GM19328 (cell line): Measurements from ENCODE around the gene GATAD2B.

ENCODE experiments used
- ATAC-seq: cut with Tn5 transposase; IDR thresholded peaks from one replicate; pipeline ENCODE4 v1.9.1; 2021; ENCODE audit warnings: mild to moderate bottlenecking, moderate library complexity; ENCODE audit not compliant: unreplicated experiment

The GATAD2B gene

GRCh38 chr1:153922972-153923925, at the start of gene GATAD2B:
TSS of gene GATAD2B (minus strand) at chr1:153922972. CDS start at chr1:153828347, 94,625 bp downstream.
- peak; percentile 95 for ATAC-seq

- no peak for ATAC-seq
Measured at GRCh38 chr1:153970346-153970745, 47.6 kb upstream of the GATAD2B start.

- no peak for ATAC-seq
Measured at GRCh38 chr1:153968972-153969371, 46.2 kb upstream of the GATAD2B start.

- ATAC-seq = no peak
Measured at GRCh38 chr1:153968408-153968807, 45.6 kb upstream of the GATAD2B start.

- ATAC-seq = no peak
Measured at GRCh38 chr1:153968000-153968363, 45.2 kb upstream of the GATAD2B start.

GRCh38 chr1:153967107-153967999, 44.6 kb upstream of the GATAD2B start, which contains the start of gene CREB3L4:
TSS of gene CREB3L4 (plus strand) at chr1:153967902. CDS start at chr1:153968526, 624 bp downstream.
- ATAC-seq = peak; percentile 52

GRCh38 chr1:153963850-153964331, 41.1 kb upstream of the GATAD2B start:
- ATAC-seq = no peak

GRCh38 chr1:153963030-153963849, 40.5 kb upstream of the GATAD2B start, which contains the start of gene SLC39A1:
TSS of gene SLC39A1 (minus strand) at chr1:153963537. CDS start at chr1:153962715, 822 bp downstream.
- ATAC-seq = peak; percentile 37

GRCh38 chr1:153962088-153963029, 39.6 kb upstream of the GATAD2B start:
- no peak for ATAC-seq

GRCh38 chr1:153961421-153961820, 38.6 kb upstream of the GATAD2B start:
- no peak for ATAC-seq

- no peak for ATAC-seq
Measured at GRCh38 chr1:153960206-153960605, 37.4 kb upstream of the GATAD2B start.

GRCh38 chr1:153959454-153959853, 36.7 kb upstream of the GATAD2B start:
- ATAC-seq = no peak

- ATAC-seq = no peak
Measured at GRCh38 chr1:153958961-153959260, 36.1 kb upstream of the GATAD2B start.

- peak; percentile 71 for ATAC-seq
Measured at GRCh38 chr1:153958111-153958960, 35.6 kb upstream of the GATAD2B start, which contains the start of gene CRTC2. TSS of gene CRTC2 (minus strand) at chr1:153958612. CDS start at chr1:153958497, 115 bp downstream.

GRCh38 chr1:153957744-153958110, 35.0 kb upstream of the GATAD2B start:
- ATAC-seq = peak; percentile 9

GRCh38 chr1:153956997-153957715, 34.4 kb upstream of the GATAD2B start:
- ATAC-seq = no peak

GRCh38 chr1:153954826-153955225, 32.1 kb upstream of the GATAD2B start:
- no peak for ATAC-seq
